Liver (tissue), 3 donors: ENCODE measurements around the gene SCUBE1.

Experiments
- ATF3 ChIP-seq: IDR thresholded peaks from 2 replicates; pipeline ENCODE4 v1.6.1; 2016; ENCODE audit warnings: antibody characterized with exemption
- CTCF ChIP-seq: fragments of 150-350 bp; IDR thresholded peaks from 2 replicates; pipeline ENCODE4 v1.5.1; 2017; ENCODE audit warnings: improper control_type of control experiment, low read depth, low read length; ENCODE audit not compliant: missing input control
- JUND ChIP-seq, 2 donors: IDR thresholded peaks; 2 replicates each; pipeline ENCODE4 v1.6.1; 2016; ENCODE audit warnings: antibody characterized with exemption in 2 of 2
- MAX ChIP-seq: IDR thresholded peaks from 2 replicates; pipeline ENCODE4 v1.6.1; 2016; ENCODE audit warnings: antibody characterized with exemption
- RAD21 ChIP-seq, 2 donors: IDR thresholded peaks; 2 replicates each; pipeline ENCODE4 v1.6.1; 2016; ENCODE audit warnings: antibody characterized with exemption in 2 of 2, mild to moderate bottlenecking in 2 of 2
- RXRA ChIP-seq, 2 donors: IDR thresholded peaks; 2 replicates each; pipeline ENCODE4 v1.6.1; 2017 to 2018; ENCODE audit warnings: antibody characterized with exemption in 2 of 2, mild to moderate bottlenecking in 1 of 2
- YY1 ChIP-seq: IDR thresholded peaks from 2 replicates; pipeline ENCODE4 v1.6.1; 2016; ENCODE audit warnings: antibody characterized with exemption, mild to moderate bottlenecking
- donor health status: healthy.
- donor health status: healthy.

- TF ChIP-seq MAX (no peak), JUND (IDR thresholded peaks at IDR 0.05) (no peak), CTCF (no peak), RAD21 (IDR thresholded peaks at IDR 0.05) (no peak), YY1 (no peak), ATF3 (no peak), RXRA (IDR thresholded peaks at IDR 0.05) (no peak)
These were observed 174.5 kb downstream of the SCUBE1 start for GRCh38 chr22:43168471-43169309.
